Measurements from ENCODE around the gene THRA.
A peak's percentile ranks its signal among the peaks of the same experiment; 100 is the strongest.

THRA gene

DNA sequence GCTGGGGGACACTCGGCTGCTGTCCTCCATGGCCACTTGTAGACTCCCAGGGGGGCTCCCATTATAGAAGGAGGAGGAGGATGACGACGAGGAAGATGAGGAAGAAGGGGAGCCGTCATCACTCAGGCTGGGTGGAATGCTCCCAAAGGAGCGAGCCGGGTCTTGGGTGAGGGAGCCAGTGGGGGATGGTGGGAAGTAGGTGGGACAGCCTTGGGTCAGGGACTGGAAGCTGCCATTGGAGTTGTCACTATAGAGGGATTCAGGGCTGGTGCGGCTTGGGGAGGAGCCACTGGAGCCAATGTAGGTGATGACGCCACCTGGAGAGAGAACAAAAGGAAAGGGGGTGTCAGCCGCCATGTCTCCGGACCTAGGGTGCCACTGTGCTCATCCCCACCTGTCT lies 34.3 kb downstream of the THRA start:
- Histone ChIP-seq H3K27me3 (ENCODE audit: insufficient read depth, low read depth, severe bottlenecking) (no peaks in the 10 kb centered on the region), H3K27ac (no peak overlapping the region), H3K4me3 (ENCODE audit: low read depth, low read length) (no peak overlapping the region), H3K36me3 (peaks cover 42% of the 10 kb centered on the region), H3K9me3 (ENCODE audit: severe bottlenecking) (no peaks in the 10 kb centered on the region)
- TF ChIP-seq, protein P1, sequence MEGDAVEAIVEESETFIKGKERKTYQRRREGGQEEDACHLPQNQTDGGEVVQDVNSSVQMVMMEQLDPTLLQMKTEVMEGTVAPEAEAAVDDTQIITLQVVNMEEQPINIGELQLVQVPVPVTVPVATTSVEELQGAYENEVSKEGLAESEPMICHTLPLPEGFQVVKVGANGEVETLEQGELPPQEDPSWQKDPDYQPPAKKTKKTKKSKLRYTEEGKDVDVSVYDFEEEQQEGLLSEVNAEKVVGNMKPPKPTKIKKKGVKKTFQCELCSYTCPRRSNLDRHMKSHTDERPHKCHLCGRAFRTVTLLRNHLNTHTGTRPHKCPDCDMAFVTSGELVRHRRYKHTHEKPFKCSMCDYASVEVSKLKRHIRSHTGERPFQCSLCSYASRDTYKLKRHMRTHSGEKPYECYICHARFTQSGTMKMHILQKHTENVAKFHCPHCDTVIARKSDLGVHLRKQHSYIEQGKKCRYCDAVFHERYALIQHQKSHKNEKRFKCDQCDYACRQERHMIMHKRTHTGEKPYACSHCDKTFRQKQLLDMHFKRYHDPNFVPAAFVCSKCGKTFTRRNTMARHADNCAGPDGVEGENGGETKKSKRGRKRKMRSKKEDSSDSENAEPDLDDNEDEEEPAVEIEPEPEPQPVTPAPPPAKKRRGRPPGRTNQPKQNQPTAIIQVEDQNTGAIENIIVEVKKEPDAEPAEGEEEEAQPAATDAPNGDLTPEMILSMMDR (IDR thresholded peaks at IDR 0.05; ENCODE audit: low read depth, low read length), result no peak
- no peak for DNase-seq

DNA sequence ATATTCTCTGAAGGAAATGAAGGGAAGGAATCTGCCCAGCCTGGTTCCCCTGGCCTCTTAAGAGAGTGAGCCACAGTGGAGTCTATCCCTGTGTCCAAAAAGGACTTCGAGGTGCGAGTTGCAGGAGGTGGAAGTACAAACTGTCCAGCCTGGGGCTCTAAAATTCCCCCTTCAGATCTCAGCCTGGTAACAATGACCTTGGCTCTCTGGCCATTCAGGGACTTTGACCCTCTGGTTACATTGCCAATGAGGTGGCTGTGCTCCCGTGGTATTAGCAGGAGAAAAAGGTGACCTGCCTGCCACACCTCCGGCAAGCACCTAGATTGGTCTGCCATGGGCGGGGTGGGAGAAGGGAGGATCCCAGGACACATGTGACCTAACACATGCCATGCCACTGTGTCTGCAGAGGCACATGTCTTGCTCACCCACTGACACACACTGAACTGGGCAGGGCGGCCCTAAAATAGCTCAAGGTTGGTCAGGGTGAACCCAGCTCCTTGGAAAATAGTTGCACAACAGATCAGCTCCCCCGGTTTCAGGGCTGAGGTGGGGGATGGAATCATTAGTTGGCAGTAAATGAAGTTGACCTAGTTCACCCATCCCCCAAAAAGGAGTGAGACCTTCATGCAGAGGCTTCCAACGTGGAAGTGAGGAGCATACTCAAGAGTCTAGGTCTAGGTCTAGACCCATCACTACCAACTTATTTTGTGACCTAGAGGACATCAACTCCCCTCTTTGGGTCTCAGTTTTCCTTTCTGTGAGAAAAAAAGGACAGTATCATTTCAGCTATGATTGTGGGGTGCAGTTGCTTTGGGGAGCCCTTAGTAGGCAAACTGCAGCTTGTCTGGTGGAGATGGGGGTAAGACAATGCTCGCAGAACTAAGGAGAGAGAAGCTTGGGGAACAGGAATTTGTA lies 35.4 kb downstream of the THRA start:
- no peak for DNase-seq
- TF ChIP-seq, protein P1 (IDR thresholded peaks at IDR 0.05; ENCODE audit: low read depth, low read length), result no peak

DNA sequence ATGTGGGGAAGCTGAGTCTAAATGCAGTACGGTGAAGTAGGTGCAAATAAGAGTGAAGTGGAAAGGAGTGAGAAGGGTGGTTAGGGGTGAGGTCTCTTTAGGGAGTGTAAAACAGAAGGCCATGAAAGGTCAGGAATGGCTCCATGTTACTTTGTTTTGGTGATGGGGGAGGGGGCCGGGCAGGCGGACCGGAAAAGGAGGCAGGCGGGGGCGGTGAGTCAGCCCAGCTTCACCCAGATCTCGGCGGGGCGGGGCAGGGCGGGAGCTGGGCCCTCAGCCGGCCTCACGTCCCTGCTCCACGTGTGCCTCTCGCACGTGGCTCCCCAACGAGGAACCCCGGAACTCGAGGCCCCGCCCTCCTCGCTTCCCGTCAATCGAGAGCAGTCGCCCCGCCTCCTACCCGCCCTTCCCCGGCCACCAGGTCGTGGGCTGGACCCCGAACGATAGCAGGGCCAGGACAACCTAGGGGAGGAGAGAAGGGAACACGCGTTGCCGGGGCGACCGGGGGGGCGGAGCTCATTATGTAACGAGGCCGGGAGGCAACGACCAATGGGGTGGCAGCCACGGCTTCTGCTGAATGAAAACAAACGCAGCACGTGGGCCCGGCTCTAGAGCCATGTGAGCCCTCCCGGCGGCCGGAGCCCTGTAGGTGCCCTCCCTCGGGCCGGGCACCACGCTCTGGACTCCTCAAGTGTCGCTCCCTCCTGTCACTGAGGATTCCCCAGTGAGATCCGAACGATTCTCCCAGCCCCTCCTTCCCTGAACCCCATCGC lies 36.3 kb downstream of the THRA start:
- H3K27ac ChIP-seq, result peak overlapping the region; percentile 23
- no peaks in the 10 kb centered on the region for H3K9me3 ChIP-seq (ENCODE audit: severe bottlenecking)
- H3K36me3 ChIP-seq, result peaks cover 30% of the 10 kb centered on the region
- H3K27me3 ChIP-seq (ENCODE audit: insufficient read depth, low read depth, severe bottlenecking), result no peaks in the 10 kb centered on the region
- TF ChIP-seq, protein P1 (IDR thresholded peaks at IDR 0.05; ENCODE audit: low read depth, low read length), result no peak
- DNase-seq, result peak; percentile 100
- H3K4me3 ChIP-seq (ENCODE audit: low read depth, low read length), result peak overlapping the region; percentile 80

More for the DNA sequence above, 35.4 kb downstream of the THRA start:
- H3K27ac ChIP-seq, result peak overlapping the region; percentile 23; the same call in 1 of the 2 replicates
- no peaks in the 10 kb centered on the region for H3K27me3 ChIP-seq (ENCODE audit: insufficient read depth, low read depth, severe bottlenecking)
- H3K4me3 ChIP-seq (ENCODE audit: low read depth, low read length), result peak overlapping the region; percentile 80
- no peaks in the 10 kb centered on the region for H3K9me3 ChIP-seq (ENCODE audit: severe bottlenecking)
- H3K36me3 ChIP-seq, result peaks cover 38% of the 10 kb centered on the region

DNA sequence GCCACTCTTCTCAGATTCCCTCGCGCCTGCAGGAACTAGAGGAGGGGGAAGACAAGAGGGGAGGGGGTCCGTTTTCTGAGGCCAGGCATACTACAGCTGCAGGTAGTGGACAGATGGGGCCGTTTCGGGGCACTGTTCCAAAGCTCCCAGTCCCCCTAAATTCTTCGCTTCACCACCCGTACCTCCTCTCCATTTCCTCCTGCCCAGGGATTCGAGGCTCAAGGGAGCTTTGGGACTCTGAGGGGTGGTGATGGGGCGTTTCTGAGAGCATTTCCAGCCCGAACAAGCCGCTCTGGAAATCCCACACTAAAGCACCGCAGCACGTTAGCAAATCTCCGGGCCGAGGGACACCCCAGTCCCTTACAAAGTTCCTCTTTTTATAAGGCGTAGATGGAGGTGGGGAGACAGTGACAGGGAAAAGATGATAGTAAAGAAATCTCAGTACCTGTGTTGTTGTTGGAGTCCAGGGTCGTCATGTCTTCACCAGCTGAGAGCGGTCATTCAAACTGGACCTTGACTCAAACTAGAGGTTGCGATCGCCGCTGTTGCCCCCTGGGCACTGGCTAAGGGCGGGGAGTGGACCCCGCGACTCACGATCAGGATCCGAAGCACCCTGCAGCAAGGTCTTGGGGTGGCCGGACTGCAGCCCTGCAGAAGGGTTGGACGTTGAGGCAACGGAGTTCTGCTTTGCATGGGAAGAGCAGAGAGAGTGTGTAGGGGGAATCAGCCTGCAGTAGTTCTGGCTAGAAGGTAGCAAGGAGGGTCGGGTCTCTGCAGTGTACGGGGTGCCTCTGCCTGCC lies 37.1 kb downstream of the THRA start:
- TF ChIP-seq, protein P1 (IDR thresholded peaks at IDR 0.05; ENCODE audit: low read depth, low read length), result no peak
- Histone ChIP-seq H3K36me3 (peaks cover 22% of the 10 kb centered on the region), H3K27me3 (ENCODE audit: insufficient read depth, low read depth, severe bottlenecking) (no peaks in the 10 kb centered on the region), H3K9me3 (ENCODE audit: severe bottlenecking) (no peaks in the 10 kb centered on the region), H3K4me3 (ENCODE audit: low read depth, low read length) (peak overlapping the region; percentile 80), H3K27ac (peak overlapping the region; percentile 10)
- DNase-seq, result no peak

DNA sequence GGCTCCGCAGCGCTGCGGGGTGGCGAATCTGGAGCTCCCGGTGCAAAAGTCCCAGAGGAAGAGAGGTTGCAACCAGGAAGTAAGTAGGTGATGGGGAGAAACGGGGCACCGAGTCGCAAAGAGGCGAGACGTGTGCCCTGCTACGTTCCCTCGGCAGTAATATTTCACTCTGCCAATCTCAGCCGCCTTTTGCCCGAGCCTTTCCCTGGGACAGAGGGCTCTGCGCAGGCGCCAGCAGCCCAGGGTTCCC lies 37.6 kb downstream of the THRA start, which contains the start of gene NR1D1:
TSS of gene NR1D1 (minus strand) at position 171 of the 250 bp plus-strand sequence. CDS start 495 bp downstream, outside the sequence.
- Histone ChIP-seq H3K36me3 (peaks cover 17% of the 10 kb centered on the region), H3K27ac (peak within 1 kb of the TSS; percentile 37), H3K27me3 (ENCODE audit: insufficient read depth, low read depth, severe bottlenecking) (no peaks in the 10 kb centered on the region), H3K4me3 (ENCODE audit: low read depth, low read length) (peak within 1 kb of the TSS; percentile 80), H3K9me3 (ENCODE audit: severe bottlenecking) (no peaks in the 10 kb centered on the region)
- DNase-seq, result no peak
- TF ChIP-seq, protein P1 (IDR thresholded peaks at IDR 0.05; ENCODE audit: low read depth, low read length), result no peak

All from WERI-Rb-1 (cell line).